ENCODE data around the gene NRK.
"Not testable (repeated sequence)": the region's sequence is repeated elsewhere in the genome, so short reads cannot be mapped to it uniquely, and the experiment has no call there.

The NRK gene

DNA sequence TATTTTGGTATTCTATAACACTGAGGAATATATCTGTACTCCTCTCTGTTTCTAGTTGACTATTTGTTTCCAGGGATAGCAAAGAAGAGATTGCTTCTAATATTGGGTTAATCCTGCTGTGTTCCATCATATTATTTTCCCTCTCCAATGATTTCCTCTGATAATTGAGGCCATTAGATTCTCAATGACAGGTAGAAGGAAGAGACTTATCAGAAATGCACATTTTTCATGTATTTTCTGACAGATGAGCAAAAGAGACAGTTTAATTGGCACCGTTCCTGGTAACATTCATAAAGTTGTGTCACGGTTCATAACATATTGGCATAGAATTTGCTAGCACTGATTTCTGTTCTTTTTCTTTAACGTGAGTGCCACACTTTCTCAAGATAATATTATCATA is 58.2 kb downstream of the NRK start:
- no peak for DNase-seq (ENCODE audit: extremely low spot score, insufficient read length, low read depth)
- FAIRE-seq = no peak

DNA sequence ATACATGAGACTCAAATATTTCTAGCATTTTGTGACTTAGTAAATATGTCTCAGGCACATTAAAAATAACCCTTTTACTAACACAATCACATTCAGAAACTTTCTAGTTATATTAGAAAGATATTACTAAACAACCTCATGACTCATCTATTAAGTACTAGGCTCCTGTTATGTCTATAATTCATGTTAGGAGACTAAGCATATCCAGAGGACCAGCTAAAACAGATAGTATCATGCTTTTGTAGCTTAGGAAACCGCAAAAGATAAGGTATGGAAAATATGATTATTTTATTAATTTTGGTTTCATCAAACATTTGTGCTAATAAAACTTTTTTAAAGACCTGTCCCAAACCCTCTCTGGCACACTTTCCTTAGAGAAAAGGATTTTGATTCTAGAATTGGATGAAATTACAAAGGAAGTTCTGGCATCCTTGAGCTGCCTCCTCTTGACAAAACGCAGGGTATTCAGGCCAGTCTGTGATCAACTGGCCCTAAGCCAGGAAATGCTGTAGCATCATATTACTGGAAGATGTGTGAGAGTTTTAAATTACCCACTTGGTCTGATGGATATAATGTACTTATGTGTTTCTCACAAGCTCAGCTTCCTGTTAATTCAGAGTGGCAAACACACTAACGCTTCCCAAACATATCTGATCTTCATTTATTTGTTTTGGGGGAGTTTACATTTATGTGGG is 60.4 kb downstream of the NRK start:
- DNase-seq (ENCODE audit: extremely low spot score, insufficient read length, low read depth) (no peak), FAIRE-seq (no peak)

DNA sequence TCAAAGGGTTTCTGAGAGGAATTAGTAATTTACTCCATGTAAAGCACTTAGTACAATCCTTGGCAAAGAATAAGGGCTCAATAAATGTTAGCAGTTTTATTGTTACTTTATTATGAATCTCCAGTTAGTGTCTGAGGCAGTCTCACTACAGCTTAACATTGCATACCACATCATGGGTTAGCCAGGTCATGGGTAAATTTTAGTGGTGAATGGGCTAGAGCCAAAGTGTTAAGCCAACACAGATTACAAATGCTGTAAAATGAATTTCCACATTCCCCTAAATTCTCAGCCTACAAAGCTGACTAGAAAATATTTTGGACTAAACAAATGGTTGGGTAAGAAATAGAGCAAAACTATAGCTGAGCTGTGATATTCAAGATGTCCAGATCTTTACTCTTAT is 72.4 kb downstream of the NRK start:
- no peak for DNase-seq (ENCODE audit: extremely low spot score, insufficient read length, low read depth)
- no peak for FAIRE-seq

DNA sequence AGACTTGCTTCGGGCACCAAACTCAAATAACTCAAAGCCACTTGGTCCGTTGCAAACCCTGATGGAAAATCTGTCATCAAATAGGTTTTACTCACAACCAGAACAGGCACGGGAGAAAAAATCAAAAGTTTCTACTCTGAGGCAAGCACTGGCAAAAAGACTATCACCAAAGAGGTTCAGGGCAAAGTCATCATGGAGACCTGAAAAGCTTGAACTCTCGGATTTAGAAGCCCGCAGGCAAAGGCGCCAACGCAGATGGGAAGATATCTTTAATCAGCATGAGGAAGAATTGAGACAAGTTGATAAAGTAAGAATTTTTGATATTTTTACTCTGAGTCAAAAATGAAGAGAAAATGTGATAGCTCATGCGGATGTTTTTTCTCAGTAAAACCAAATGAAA is 87.2 kb downstream of the NRK start:
- DNase-seq (ENCODE audit: extremely low spot score, insufficient read length, low read depth) (no peak), FAIRE-seq (no peak)

DNA sequence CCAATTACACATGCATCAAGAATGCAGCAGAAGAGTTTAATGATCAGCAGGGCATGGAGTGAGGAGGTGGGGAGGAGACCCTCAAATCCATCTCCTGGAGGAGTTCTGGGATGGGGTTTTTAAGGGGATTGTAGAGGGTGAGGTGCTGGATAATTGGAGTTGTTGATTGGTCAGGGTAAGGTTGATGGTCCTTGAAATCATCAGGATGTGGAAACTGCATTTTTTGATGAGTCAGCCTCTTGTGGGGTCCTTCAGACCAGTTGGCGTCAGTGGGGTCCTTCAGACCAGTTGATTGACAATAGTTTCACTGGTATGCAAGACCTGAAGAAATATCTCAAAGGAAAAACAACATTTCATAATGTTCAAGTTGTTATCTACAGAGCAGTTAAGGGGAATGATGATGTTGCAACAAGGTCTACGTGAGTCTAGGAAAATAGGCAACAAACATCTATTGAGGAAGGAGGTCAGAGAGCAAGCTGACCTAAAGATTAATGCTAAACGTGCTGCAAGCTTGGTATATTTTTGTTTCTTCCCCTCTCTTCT is 88.3 kb downstream of the NRK start:
- FAIRE-seq (no peak), DNase-seq (ENCODE audit: extremely low spot score, insufficient read length, low read depth) (no peak)

DNA sequence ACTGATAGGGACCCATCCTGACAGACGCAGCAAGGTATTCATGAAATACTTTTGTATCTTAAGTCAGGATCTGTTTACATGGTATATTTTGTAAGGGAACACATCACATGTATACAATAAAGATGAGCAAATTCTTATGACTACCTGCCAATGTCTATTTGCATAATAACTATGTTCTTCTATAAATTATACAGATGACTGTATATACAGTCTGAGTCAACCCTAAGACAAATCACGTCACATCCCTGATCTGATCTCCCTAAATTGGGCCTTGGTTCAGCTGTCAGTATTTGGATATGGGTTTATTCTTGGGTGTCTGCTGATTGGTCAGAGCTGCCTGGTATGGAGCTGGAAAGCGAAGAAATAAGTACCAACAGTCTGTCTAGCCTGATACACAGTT is 122.9 kb downstream of the NRK start:
- FAIRE-seq (no peak), DNase-seq (ENCODE audit: extremely low spot score, insufficient read length, low read depth) (no peak)

DNA sequence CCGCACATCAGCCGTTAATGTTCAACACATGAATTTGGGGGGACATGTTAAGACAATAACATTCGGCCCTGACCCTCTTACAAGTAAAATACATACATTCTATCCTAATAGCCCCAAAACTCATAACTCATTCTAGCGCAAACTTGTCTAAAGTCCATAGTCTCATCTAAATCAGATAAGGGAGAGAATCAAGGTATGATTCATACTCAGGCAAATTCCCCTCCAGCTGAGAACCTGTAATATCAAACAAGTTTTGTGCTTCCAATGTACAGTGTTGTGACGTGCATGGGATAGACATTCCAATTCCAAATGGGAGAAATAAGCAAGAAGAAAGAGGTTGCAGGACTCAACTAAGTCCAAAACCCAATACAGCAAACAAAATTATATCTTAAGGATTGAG is 147.1 kb downstream of the NRK start:
- FAIRE-seq (no peak), DNase-seq (ENCODE audit: extremely low spot score, insufficient read length, low read depth) (no peak)

DNA sequence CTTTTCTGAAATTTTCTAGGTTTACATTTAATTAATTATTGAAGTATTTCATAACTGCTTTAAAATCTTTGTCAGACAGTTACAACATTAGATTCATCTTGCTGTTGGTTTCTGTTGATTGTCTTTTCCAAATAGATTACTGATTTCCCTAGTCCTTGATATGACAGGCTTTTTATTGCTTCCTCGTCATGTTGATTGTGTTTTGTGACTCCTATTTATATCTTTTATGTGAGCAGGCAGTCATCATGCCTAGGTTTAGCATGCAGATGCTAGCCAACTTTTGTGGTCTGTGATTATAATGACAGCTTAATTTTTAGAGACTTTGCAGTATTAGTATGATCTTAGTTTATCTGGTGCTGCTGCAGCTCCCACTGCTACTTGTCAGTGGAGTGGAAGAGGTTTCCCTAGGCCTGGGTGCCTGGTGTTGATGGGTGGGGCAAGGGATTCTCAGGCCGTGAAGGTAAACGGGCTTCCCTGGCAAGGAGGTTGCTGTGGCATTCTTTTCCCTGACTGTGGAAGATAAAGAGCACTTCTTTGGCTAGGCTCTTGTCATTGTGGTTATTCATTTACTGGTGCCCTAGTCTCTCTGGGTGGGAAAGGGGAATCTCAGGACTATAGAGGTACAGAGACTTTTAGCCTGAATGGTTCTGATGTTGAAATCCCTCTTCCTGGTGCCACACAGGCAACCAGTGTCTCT is 150.5 kb downstream of the NRK start:
- DNase-seq (ENCODE audit: extremely low spot score, insufficient read length, low read depth) = no peak
- FAIRE-seq = no peak

DNA sequence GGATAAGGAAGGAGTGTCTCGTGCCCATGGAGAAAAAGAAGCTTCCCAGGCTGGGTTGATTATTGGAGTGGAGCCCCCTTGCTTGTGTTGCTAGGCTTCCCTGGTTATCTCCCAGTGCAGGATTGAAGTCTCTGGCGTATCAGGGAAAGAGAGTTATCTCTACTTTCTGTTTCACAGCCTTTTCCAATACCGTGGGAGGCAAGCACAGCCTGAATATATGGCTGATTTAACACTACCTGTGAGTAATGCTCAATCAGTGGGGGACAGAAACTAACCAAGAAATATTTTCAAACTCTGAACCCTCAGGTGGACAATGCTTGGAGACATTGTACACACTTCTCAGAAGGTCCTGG is 151.0 kb downstream of the NRK start:
- no peak for DNase-seq (ENCODE audit: extremely low spot score, insufficient read length, low read depth)

DNA sequence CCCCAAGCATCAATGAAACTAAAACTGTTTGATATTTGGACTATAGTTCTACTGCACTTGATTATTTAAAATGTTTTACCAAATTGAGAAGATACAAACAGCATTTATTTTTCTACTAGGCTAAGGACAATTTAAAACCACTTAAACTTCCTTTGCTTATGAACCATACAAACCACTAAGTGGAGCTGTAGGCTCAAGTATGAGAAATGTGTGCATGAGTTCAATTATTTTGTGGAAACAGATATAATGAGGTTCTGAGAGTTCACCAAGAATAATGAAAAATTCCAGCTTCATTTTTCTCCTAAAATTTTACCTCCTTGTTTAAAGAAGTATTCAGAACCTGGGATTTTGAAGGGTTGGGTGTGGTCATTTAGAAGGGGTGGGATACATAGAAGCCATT is 153.0 kb downstream of the NRK start:
- no peak for FAIRE-seq
- DNase-seq (ENCODE audit: extremely low spot score, insufficient read length, low read depth) = no peak

More for the DNA sequence above, 151.0 kb downstream of the NRK start:
- FAIRE-seq = no peak

DNA sequence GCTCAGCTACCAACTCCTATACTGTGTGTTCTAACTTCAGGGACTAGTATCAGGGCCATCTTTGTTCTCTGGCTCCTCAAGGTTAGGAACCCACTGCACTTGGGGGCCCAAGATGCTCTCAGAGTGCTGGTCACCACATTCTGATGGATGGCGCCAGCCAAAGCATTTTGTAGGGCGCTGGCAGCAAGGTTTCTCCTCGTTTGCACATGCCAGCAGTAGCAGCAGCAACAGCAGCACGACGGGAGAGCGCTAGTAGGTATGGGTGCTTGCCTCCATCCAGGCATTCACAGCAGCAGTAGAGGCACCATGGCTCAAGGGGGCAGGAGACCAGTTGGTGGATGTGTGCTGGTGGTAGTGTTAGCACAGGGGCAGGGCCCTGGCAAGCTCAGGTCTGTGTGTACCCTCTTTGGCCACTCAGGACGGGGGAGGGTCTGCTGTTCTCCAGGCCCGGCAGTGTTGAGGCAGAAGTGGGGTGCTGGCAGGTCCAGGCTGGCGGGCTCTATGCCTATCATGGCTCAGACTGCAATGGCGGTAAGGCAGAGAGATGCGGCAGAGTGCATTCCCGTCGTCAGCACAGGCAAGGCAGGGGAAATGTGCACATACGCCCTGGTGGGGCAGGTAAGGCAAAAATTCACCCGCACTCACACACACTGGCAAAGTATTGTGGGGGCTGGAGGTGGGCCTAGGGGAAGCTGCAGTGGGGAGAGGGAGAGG is 159.6 kb downstream of the NRK start:
- FAIRE-seq = no peak

DNA sequence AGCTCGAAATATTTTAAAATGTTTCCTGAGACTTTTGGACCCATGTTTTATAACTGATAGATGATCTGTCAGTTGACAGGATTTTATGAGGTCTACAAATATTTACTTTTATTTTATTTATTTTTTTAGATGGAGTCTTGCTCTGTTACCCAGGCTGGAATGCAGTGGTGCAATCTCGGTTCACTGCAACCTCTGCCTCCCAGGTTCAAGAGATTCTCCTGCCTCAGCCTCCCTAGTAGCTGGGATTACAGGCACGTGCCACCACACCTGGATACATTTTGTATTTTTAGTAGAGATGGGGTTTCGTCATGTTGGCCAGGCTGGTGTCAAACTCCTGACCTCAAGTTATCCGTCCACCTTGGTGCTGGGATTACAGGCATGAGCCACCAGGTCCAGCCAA is 166.1 kb downstream of the NRK start:
- not testable (repeated sequence) for FAIRE-seq; DNase-seq (ENCODE audit: extremely low spot score, insufficient read length, low read depth)

More for the DNA sequence above, 159.6 kb downstream of the NRK start:
- no peak for DNase-seq (ENCODE audit: extremely low spot score, insufficient read length, low read depth)

DNA sequence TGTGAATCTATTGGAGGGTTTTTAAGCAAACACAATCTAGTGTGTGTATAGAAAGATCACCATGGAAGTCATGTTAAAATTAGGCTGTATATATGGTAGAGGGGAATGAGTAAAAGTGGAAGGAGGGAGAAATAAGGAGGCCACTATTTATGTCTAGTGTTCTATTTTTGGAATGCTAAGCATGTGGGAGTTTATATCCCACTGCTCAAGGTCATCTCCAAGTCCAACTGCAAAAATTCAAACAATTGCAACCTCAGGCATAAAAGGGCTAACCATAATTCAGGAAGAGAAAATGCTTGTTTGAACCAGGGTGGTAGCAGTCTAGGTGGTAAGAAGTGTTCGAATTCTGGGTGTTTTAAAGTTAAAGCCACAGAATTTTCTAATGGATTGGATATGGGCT is 177.0 kb downstream of the NRK start:
- no peak for DNase-seq (ENCODE audit: extremely low spot score, insufficient read length, low read depth)
- FAIRE-seq = no peak

DNA sequence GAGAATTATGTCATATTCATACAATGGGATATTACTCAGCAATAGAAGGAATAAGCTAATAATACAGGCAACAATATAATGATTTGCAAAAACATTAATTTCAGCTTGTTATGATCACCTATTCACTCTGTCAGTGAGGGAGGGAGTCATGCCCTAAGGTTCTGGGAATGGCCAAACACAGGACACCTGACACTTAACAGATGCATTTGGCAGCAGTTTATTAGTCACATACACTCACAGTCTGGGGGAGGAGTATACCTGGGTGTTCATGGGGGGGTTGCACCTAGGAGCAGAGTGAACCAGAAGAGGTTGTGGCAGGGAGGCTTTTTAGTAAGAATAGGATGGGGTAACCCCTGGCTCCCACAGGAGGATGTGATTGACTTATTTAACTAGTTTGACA is 177.9 kb downstream of the NRK start:
- FAIRE-seq = no peak
- no peak for DNase-seq (ENCODE audit: extremely low spot score, insufficient read length, low read depth)

DNA sequence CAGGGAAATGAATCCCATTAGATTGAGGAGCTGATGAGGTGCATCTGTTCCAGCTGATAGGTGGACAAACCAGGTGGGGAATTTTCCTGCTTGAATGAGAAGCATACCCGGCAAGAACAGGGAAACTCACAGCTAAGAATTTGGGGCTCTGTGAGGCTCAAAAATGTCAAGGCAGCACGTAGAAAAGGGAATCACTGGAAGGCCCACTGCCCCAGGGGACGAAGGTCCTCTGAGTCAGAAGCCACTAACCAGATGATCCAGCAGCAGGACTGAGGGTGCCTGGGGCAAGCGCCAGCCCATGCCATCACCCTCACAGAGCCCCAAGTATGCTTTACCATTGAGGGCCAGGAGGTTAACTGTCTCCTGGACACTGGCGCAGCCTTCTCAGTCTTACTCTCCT is 178.3 kb downstream of the NRK start:
- DNase-seq (ENCODE audit: extremely low spot score, insufficient read length, low read depth); FAIRE-seq: not testable (repeated sequence)

DNA sequence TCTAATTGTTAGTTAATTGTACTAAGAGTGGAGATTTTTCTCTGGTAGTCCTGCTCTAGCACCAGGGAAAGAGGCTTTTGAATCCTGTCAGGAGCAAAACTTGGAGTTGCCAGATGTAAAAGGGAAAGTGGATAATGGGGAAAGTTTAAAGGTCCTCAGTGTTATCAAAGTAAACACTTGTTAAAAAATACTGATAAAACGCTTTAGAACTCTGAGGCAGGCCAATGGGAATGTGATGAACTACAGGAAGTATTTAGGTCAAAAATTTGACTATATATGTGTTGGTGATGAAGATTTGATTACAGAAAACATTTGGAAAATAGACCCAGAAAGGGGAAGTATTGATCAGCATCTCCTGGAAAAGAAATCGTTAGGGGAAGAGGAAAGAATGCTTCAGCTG is 183.3 kb downstream of the NRK start:
- FAIRE-seq (no peak), DNase-seq (ENCODE audit: extremely low spot score, insufficient read length, low read depth) (no peak)

DNA sequence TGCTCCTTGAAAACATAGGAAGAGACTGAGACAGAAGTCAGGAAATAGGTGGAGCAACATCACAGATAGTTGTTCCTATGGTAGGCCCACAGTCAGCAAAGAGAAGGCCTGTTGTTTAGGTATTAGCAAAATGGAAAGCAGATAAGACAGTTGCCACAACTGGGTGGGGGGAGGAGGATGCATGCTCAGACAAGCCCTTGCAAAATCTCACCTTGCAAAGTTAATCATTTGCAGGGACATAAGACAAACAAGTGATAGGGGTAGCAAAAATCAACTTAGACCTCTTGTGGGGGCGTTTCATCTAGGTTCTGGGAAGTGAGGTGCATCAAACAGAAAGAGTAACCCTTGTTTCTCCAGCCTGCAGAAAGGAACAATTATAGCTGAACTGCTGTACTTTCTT is 185.5 kb downstream of the NRK start:
- FAIRE-seq (no peak), DNase-seq (ENCODE audit: extremely low spot score, insufficient read length, low read depth) (no peak)
